SIG-M5 (cell line): ENCODE results near the gene GRP.

Experiments used
- DNase-seq: peaks from one replicate; lab custom pipeline; 2025; lab: John Stamatoyannopoulos, UW

The GRP gene

DNA sequence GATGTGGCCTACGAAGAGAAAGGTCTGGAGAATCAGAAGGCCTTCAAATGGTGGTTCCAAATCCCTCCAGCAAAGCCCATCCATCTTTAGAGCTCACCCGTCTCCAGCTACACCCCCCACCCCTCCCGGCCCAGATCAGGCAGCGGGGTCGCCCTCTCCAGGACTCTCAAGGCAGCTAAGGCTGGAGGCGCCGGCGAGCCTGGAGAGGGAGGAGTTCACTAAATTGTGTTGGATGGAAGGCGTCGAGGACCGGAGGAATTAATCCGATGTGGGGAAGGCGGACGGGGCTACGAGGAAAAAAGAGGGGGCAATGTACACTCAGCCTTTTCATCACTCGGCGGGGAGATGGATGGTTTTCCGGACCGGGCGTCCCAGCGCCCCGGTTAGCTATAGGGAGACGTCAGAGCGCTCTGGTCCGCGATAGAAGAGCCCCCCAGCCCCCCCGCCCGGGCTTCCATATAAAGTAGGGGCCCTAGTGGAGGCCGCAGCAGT is at the start of gene GRP:
TSS of gene GRP (plus strand) at position 487 of the 492 bp plus-strand sequence. CDS start 108 bp downstream, outside the sequence.
- DNase-seq = no peak

GRCh38 chr18:59172664-59173249 is 47.2 kb upstream of the GRP start:
- no peak for DNase-seq

GRCh38 chr18:59177485-59177884 is 42.5 kb upstream of the GRP start:
- DNase-seq = no peak

DNA sequence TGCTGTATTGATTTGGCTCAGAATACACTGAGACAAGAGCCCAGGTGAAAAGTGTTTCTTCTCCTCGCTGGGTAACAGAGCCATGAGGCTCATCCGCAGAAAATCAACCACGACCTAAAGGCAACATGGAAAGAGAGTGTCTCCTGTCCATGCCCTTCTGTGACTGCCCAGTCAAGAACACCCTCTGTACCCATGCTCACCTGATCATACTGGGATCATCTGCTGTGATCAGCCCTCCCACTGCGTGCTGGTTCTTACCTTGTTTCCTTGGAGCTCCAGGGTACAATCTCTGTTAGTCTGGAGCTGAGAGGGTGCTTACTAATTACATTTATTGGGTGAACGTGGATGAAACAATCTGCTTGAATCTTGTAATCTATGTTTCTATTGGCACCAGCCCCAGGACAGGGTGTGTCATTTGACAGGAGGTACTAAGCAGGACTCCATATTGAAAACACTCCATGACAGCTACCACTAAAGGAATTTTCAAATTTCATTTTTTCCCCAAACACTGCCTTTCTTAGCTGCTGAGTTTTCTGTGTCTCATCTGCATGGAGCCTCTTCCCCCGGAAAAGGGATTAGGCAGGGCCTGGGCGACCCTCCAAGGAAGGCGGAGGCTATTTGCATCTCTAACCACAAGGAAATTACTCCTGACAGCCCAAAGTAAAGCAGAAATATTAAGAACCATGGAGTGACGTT is 39.7 kb upstream of the GRP start:
- DNase-seq = no peak

GRCh38 chr18:59182673-59183072 is 37.3 kb upstream of the GRP start:
- DNase-seq = no peak

GRCh38 chr18:59189008-59189407 is 30.9 kb upstream of the GRP start:
- no peak for DNase-seq

GRCh38 chr18:59189746-59190145 is 30.2 kb upstream of the GRP start:
- no peak for DNase-seq

DNA sequence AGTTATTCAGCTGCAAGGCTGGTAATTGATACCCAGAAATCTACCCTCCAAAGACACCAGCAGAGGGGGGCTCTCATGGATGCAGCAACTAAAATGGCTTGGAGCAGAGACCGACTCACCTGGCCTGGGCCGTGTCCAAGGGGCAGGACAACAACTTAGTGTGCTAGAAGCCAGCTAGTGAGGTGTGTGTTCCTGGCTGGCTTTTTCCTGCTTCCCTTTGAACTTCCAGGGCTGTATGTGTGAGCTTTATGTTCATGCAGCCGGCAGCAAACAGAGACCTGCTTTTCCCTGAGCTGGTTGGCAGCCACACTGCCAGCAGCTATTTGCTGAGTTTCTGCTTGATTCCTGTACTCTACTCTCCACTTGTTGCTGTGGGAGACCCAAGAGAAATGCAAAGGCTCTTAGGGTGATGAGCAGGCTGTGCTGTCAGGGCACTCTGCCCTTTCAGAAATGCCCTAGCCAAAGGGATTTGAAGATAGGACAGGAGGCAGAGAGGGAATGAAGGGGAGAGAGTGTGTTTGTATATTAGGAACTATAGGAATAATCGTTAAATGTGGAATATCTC is 23.7 kb upstream of the GRP start:
- DNase-seq = no peak

GRCh38 chr18:59197636-59198035 is 22.3 kb upstream of the GRP start:
- DNase-seq = no peak

- DNase-seq = no peak
These were observed 21.7 kb upstream of the GRP start for GRCh38 chr18:59198215-59198614.

DNA sequence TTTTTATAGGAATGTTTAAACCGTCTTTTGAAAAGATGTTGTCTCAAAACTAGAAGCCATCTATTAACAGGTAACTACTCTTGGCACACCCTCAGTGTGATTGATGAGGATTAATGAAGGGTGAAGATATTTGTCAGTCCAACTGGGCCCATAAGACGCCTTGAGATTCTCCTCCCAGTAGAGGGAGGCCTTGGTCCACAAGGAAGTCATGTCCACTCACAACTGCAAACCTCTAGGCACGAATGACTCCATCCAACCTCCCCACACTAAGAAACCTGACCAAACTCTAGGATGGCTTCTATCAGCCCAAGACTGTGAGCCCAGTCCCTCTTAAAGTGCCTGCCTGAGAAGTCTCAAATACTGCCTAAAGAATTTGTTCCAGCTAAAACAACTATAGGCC is 19.2 kb upstream of the GRP start:
- DNase-seq = no peak

GRCh38 chr18:59202258-59202820 is 17.6 kb upstream of the GRP start:
- no peak for DNase-seq

DNA sequence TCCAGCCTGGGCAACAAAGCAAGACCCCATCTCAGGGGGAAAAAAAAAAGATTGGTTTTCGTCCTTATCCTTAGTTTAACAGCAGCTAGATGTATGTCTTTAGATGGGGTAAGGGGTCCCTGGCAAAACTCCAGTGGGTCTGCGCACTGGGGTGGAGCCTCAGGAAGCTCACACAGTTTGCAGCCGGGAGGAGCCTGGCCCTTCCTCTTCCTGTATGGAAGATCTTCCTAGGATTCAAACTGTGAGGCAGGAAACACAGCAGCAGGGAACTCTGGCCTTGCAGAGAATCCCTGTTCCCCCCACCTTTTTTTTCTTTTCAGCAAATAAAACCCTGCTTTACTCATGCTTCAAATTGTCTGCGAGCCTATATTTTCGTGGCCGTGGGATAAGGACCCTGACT is 12.5 kb upstream of the GRP start:
- DNase-seq = no peak

- DNase-seq = no peak
These were observed 11.3 kb upstream of the GRP start for GRCh38 chr18:59208602-59209125.

- DNase-seq = no peak
These were observed 9.7 kb upstream of the GRP start for GRCh38 chr18:59210299-59210698.

DNA sequence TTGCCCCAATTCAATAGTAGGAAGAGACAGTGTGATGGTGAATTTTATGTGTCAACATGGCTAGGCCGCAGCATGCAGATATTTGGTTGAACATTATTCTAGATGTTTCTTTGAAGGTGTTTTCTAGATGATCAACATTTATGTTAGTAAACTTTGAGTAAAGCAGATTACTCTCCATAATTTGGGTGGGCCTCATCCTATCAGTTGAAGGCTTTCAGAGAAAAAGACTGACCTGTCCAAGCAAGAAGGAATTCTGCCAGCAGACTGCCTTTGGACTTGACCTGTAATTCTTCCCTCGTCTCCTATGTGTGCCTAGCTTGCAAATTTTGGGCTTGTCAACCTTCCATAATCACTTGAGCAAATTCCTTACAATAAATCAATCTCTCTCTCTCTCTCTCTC is 8.3 kb upstream of the GRP start:
- no peak for DNase-seq

DNA sequence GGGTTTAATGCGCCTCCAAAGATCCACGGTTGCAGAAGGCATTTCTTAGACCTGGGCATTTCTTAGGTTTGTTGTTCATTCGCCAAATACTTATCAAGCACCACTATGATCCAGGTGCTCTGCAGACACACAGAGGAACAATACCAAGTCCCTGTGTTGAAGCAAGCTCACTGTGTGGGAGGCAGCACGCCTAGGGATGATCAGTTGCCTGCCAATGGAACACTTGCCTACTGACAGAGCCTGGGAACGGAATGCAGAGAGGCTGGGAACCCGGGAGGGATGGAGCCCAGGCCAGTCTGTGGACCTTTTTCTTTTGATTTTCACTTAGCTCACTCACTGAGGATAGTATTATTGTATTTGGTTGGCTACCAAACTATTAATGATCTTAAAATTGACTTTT is 1.9 kb upstream of the GRP start:
- no peak for DNase-seq

- no peak for DNase-seq
These were observed 316 bp downstream of the GRP start for GRCh38 chr18:59220164-59220783.

DNA sequence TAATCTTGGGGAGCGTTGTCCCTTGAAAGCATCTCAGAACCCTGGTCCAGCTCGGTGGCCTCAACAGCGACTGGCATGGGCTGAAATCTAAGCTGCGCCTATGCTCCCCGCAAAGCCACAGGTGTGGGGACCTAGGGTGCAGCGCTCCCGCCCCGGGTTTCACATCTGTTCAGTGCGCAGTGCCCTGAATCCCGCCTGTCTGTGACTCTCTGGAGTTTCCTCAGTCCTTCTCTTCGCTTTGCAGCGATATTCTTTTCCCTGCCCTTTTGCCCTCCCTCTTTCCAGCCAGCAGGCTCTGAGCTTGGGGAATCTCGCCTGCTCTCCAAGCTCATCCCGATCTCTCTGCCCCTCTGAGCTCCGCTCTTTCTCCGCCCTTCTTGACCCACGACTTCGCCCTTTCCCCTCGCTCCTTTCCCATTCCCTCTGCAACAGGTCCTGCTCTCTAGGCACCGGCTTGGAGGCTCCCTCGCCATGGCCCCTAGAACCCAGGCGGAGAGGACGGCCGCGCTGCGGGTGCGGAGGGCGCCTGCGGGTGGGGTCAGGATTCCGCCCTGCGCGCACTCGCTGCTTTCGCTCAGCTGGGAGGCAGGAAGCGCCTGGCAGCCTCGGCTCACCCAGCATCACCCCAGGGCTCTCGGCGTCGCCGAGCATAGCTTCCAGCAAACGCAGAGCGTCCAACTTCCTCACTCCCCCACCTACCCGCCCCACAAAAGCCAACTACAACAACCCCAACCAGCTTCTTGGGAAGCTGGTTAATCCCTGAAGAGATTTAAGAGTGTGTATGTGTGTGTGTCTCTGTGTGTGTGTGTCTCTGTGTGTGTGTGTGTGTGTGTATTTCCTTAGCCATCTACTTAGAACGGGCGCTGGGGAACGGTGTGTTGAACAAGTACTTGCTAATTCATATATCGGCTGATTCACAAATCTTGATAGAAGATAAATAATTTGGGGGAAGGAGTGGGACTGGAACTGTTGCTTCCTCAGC is 1.1 kb downstream of the GRP start:
- no peak for DNase-seq

DNA sequence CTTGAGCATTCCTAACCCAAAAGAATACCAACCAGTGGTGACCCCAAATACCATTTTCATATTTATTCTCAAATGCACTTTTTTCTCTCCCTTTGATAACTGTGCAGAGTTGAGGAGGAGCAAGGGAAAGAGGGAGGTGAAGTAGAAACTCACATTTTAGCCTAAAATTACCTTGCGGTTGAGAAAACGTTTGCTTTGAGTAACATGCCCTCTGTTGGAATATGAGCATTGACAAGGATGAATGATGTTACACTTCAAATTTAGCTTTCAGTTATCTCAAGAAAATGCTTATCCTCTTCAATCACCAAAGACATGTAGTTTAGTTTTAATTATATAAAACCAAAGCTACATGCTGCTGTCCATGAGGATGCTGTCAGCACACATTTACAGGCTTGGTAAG is 2.4 kb downstream of the GRP start:
- DNase-seq = no peak

DNA sequence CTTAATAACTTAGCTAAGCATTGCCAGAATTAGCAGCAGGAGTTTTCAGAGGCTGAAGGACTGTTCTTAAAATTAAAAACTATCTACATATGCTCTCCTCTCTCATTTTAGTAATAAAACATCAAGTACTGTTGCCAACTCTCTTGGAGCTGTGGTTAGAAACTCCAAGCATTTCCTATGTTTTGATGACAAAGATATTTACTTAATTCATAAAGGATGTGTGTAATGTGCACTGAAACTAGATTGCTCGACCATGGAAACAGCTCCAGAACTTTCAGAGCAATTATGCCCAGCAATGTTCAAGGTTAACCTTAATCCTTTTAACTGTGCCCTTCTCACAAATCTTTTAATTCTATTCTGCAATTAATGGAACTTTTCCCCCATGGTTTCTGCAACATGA is 8.4 kb downstream of the GRP start:
- DNase-seq = no peak
